GM21619 (cell line): ENCODE data around the gene C1QTNF8.

Source experiments
- ATAC-seq: cut with Tn5 transposase; IDR thresholded peaks from one replicate; pipeline ENCODE4 v1.9.1; 2021; ENCODE audit not compliant: unreplicated experiment

Gene C1QTNF8

GRCh38 chr16:1109648-1110047, 13.6 kb upstream of the C1QTNF8 start:
- no peak for ATAC-seq

- ATAC-seq = no peak
These were observed 12.5 kb upstream of the C1QTNF8 start for GRCh38 chr16:1108299-1109252.

GRCh38 chr16:1107731-1108130, 11.7 kb upstream of the C1QTNF8 start:
- ATAC-seq = no peak

- ATAC-seq = no peak
These were observed 11.1 kb upstream of the C1QTNF8 start for GRCh38 chr16:1107141-1107540.

- no peak for ATAC-seq
These were observed 10.6 kb upstream of the C1QTNF8 start for GRCh38 chr16:1106659-1107058.

GRCh38 chr16:1105888-1106620, 10.0 kb upstream of the C1QTNF8 start:
- ATAC-seq = no peak

GRCh38 chr16:1103636-1103980, 7.6 kb upstream of the C1QTNF8 start:
- ATAC-seq = no peak

GRCh38 chr16:1102921-1103635, 7.0 kb upstream of the C1QTNF8 start:
- ATAC-seq = no peak

GRCh38 chr16:1102333-1102700, 6.3 kb upstream of the C1QTNF8 start:
- ATAC-seq = no peak

GRCh38 chr16:1101573-1102332, 5.7 kb upstream of the C1QTNF8 start:
- ATAC-seq = no peak

- no peak for ATAC-seq
These were observed 5.1 kb upstream of the C1QTNF8 start for GRCh38 chr16:1101133-1101532.

- ATAC-seq = no peak
These were observed 4.2 kb upstream of the C1QTNF8 start for GRCh38 chr16:1100084-1100800.

GRCh38 chr16:1099189-1100083, 3.4 kb upstream of the C1QTNF8 start:
- ATAC-seq = no peak

GRCh38 chr16:1098266-1098991, 2.4 kb upstream of the C1QTNF8 start:
- no peak for ATAC-seq

GRCh38 chr16:1097800-1098199, 1.8 kb upstream of the C1QTNF8 start:
- no peak for ATAC-seq

GRCh38 chr16:1097156-1097555, 1.1 kb upstream of the C1QTNF8 start:
- no peak for ATAC-seq

GRCh38 chr16:1095450-1096168, 435 bp downstream of the C1QTNF8 start:
- no peak for ATAC-seq
